Kidney (tissue), 14 donors: ENCODE measurements around the gene GATA3. TPM values are rescaled to one million over a fixed set of nuclear protein-coding genes. Genes with fewer than 3 reads are reported as not detected.

ENCODE experiments used
- DNase-seq, 5 donors: peaks; one replicate each; pipeline ENCODE4 v3.0.0-alpha.2; 2013 to 2020
- FAIRE-seq: peaks from 2 replicates; lab custom pipeline; 2012; peaks lifted over from hg19 to GRCh38; lab: Jason Lieb, UNC
- H3K27ac ChIP-seq, 2 donors: one replicate each; pipeline ENCODE4 v1.7.0; 2013; ENCODE audit warnings: low read depth in 2 of 2, low read length in 2 of 2, inconsistent platforms in 1 of 2
- H3K27me3 ChIP-seq: one replicate; pipeline ENCODE4 v1.7.1; 2013; ENCODE audit warnings: low read length, inconsistent platforms; ENCODE audit not compliant: control insufficient read depth, insufficient read depth
- H3K36me3 ChIP-seq, 3 donors: one replicate each; pipeline versions ENCODE4 v1.7.0 to v1.7.1; 2013; ENCODE audit warnings: low read length in 3 of 3, control low read depth in 1 of 3, inconsistent platforms in 1 of 3; ENCODE audit not compliant: insufficient read depth in 3 of 3, control insufficient read depth in 2 of 3
- H3K4me1 ChIP-seq, 3 donors: one replicate each; pipeline versions ENCODE4 v1.7.0 to v1.7.1; 2013; ENCODE audit warnings: low read length in 3 of 3, inconsistent platforms in 1 of 3, low read depth in 1 of 3; ENCODE audit not compliant: control insufficient read depth in 2 of 3, insufficient read depth in 2 of 3
- H3K4me3 ChIP-seq, 3 donors: one replicate each; pipeline versions ENCODE4 v1.7.0 to v1.8.1; 2013; ENCODE audit warnings: low read length in 3 of 3, control low read depth in 1 of 3, inconsistent platforms in 1 of 3
- H3K9ac ChIP-seq, 3 donors: one replicate each; pipeline versions ENCODE4 v1.7.0 to v1.7.1; 2013; ENCODE audit warnings: low read length in 3 of 3, control low read depth in 1 of 3, inconsistent platforms in 1 of 3
- H3K9me3 ChIP-seq, 3 donors: one replicate each; pipeline versions ENCODE4 v1.7.0 to v1.7.1; 2013; ENCODE audit warnings: low read length in 3 of 3, control low read depth in 1 of 3, inconsistent platforms in 1 of 3; ENCODE audit not compliant: control insufficient read depth in 2 of 3, insufficient read depth in 1 of 3
- intact Hi-C: fragments of 100-400 bp; cut with DNase I; formaldehyde crosslinking; loops from one replicate; pipeline ENCODE4 v1.11.1; 2022
- polyA plus RNA-seq: library from polyadenylated mRNA; stranded (reverse); fragments of 350-450 nt; fragmentation: Illumina TruSeq; extraction: RNeasy Lipid Tissue Mini Kit (QIAGEN cat#74804); gene quantifications from one replicate; pipeline ENCODE4 v1.2.3, GENCODE V29; 2014; ENCODE audit warnings: low read depth, low replicate concordance; ENCODE audit not compliant: insufficient read depth
- total RNA-seq: library from RNA; stranded (reverse); fragmentation: NEBNext Ultra II Directional; extraction: Animal tissue kit (Norgen Biotek cat#: 25700); gene quantifications from one replicate; pipeline ENCODE4 v1.2.1, GENCODE V29; 2021
- TF ChIP-seq, protein P1 (sequence below): IDR thresholded peaks from 3 replicates; pipeline ENCODE4 v1.5.1; 2012; ENCODE audit warnings: mild to moderate bottlenecking, moderate library complexity, borderline replicate concordance; ENCODE audit not compliant: insufficient read depth; ENCODE audit errors: extremely low read depth
- donor health status: control.
- donor health status: control.
- donor health status: control.
- donor health status: control.
- donor health status: control.
- donor health status: DM: yes; HTN: yes; CAD: no.
- donor health status: Normal renal cell carcinoma (clear cell type).

GATA3 gene
- total and polyA plus RNA-seq, 2 donors from 2014 or later = 23.5 to 45.9 TPM

DNA sequence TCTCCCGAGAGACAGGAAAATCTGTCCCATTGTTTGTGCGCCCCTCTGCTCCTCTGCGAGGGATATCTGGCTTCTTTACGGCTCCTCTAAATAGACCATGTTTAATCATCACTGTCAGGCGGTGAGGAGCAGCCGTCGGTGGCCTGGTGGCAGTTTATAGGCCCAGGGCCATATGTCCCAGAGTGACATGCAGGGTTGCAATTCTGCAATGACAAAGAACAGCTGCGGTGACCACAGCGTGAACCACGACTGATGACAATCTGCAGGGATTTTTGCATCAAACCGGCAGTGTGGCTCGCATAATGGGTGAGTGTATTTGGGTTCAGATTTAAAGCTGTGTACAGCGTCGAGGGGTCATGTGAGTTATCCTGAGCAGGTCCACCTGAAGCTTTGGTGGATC is 41.5 kb downstream of the GATA3 start:
- TF ChIP-seq, protein P1, sequence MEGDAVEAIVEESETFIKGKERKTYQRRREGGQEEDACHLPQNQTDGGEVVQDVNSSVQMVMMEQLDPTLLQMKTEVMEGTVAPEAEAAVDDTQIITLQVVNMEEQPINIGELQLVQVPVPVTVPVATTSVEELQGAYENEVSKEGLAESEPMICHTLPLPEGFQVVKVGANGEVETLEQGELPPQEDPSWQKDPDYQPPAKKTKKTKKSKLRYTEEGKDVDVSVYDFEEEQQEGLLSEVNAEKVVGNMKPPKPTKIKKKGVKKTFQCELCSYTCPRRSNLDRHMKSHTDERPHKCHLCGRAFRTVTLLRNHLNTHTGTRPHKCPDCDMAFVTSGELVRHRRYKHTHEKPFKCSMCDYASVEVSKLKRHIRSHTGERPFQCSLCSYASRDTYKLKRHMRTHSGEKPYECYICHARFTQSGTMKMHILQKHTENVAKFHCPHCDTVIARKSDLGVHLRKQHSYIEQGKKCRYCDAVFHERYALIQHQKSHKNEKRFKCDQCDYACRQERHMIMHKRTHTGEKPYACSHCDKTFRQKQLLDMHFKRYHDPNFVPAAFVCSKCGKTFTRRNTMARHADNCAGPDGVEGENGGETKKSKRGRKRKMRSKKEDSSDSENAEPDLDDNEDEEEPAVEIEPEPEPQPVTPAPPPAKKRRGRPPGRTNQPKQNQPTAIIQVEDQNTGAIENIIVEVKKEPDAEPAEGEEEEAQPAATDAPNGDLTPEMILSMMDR = no peak
- Histone ChIP-seq H3K9ac (no peak overlapping the region), H3K36me3 (no peaks in the 10 kb centered on the region), H3K9me3 (no peaks in the 10 kb centered on the region), H3K27me3 (no peaks in the 10 kb centered on the region), H3K27ac (no peak overlapping the region), H3K4me3 (no peak overlapping the region), H3K4me1 (no peaks in the 10 kb centered on the region)
- DNase-seq (no peak), FAIRE-seq (no peak)
- intact Hi-C loops = no loop called here

DNA sequence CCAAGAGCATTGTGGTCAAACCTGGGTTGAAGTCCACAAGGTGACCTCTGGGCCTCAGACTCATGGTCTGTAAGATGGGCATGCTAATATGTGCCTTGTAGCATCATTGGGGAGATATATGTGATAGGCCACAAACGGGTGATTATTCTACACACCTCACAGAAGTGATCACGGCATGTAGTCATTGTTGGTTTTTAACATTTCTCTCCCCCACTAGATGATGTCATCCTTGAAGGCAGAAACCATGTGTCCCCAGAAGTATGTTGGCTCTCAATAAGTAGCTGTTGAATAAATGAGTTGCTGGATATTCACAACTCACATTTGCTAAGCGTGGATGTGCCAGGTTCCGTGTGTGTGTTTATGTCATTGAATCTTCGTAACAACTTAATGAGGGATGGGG is 42.4 kb downstream of the GATA3 start:
- FAIRE-seq = no peak

DNA sequence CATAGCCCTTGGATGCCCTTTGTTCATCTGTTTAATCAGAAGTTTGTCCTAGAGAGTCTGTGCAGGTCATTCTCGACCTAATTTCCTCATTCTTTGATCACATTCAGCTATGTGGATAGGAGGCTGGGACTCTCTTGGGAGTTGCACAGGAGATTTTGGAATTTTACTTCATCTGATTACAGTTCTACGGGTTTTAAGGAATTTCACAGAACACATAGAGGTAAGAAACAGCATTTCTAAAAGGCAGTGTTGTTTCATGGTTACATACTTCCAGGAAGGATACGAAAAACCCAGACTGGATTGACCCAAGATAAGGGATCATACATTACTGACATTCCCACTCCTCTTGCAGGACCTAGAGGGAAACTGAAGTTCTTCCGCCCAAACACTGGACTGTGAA is 45.9 kb downstream of the GATA3 start:
- Histone ChIP-seq H3K9me3 (no peaks in the 10 kb centered on the region), H3K4me1 (no peaks in the 10 kb centered on the region), H3K4me3 (no peak overlapping the region), H3K9ac (no peak overlapping the region), H3K36me3 (no peaks in the 10 kb centered on the region), H3K27ac (no peak overlapping the region), H3K27me3 (no peaks in the 10 kb centered on the region)
- TF ChIP-seq, protein P1 = no peak
- no peak for DNase-seq
- no peak for FAIRE-seq
- intact Hi-C loops = no loop called here

More for the DNA sequence above, 42.4 kb downstream of the GATA3 start:
- no peak overlapping the region for H3K9ac ChIP-seq
- no peak for DNase-seq
- H3K4me3 ChIP-seq = no peak overlapping the region
- H3K4me1 ChIP-seq = no peaks in the 10 kb centered on the region
- H3K27ac ChIP-seq = no peak overlapping the region
- no peaks in the 10 kb centered on the region for H3K9me3 ChIP-seq
- TF ChIP-seq, protein P1 = no peak
- H3K27me3 ChIP-seq = no peaks in the 10 kb centered on the region
- intact Hi-C loops = no loop called here
- H3K36me3 ChIP-seq = no peaks in the 10 kb centered on the region

DNA sequence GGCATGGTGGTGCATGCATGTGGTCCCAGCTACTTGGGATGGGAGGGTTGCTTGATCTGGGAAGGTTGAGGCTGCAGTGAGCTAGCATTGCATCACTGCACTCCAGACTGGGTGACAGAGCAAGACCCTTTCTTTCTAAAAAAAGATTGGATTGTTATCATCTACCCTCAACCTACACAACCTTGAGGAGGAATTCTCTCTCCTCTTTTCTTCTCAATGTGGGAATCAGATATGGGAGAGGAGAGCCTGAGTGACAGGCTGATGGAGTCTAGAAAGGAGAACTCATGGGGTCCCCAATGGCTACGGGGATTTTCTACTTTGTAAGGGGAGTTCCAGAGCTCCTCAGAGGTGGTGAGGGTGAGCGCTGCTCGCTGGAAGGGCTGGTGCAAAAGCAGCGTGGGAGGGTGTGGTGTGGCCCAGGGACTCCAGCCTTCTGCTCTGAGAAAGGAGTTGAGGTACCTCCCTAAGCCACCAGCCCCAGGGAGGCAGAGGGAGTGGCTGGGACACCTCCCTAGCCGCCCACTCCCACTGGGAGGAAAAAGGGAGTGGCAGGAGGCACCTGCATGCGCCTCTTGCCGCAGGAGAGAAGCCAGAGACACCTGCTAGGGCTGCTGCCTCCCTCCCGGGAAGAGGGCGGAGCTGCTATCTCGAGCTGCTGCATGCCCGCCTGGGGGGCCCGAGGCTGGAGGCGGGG is 48.4 kb downstream of the GATA3 start:
- intact Hi-C loops = no loop called here
- TF ChIP-seq, protein P1 = no peak

More for the DNA sequence above, 48.4 kb downstream of the GATA3 start:
- Histone ChIP-seq H3K36me3 (no peaks in the 10 kb centered on the region), H3K9me3 (no peaks in the 10 kb centered on the region), H3K4me1 (no peaks in the 10 kb centered on the region), H3K27ac (no peak overlapping the region), H3K27me3 (no peaks in the 10 kb centered on the region), H3K9ac (no peak overlapping the region), H3K4me3 (no peak overlapping the region)
- DNase-seq (peak in 1 of 5 donors; percentile 44), FAIRE-seq (no peak)
